H7 (cell line): ENCODE results near the gene PERM1. TPM values are rescaled to one million over a fixed set of nuclear protein-coding genes. Genes with fewer than 3 reads are reported as not detected.
"Not testable (repeated sequence)": the region's sequence is repeated elsewhere in the genome, so short reads cannot be mapped to it uniquely, and the experiment has no call there.

Experiments used
- DNase-seq: peaks from one replicate; pipeline ENCODE4 v3.0.0; 2012
- H3K27me3 ChIP-seq: 2 replicates; pipeline ENCODE4 v1.6.0; 2011; ENCODE audit warnings: mild to moderate bottlenecking, low read length; ENCODE audit not compliant: control insufficient read depth, insufficient read depth
- H3K36me3 ChIP-seq: replicated peaks from 2 replicates; pipeline ENCODE4 v1.5.1; 2011; ENCODE audit warnings: low read length; ENCODE audit not compliant: control insufficient read depth, insufficient read depth
- H3K4me3 ChIP-seq: 2 replicates; pipeline ENCODE4 v1.5.1; 2011; ENCODE audit warnings: low read depth, mild to moderate bottlenecking, control low read depth, low read length, moderate library complexity; ENCODE audit not compliant: insufficient read depth
- total RNA-seq: library from RNA; depleted of rRNA; stranded (reverse); fragments of >200 nt; shearing (Covaris generic); gene quantifications from 2 replicates; pipeline ENCODE4 v1.2.3, GENCODE V29; 2014

PERM1 gene
- total RNA-seq, 1 experiment from 2014 or later, result not detected

GRCh38 chr1:960363-961131, 21.3 kb downstream of the PERM1 start, which contains the start of gene KLHL17:
Gene KLHL17 (plus strand): TSS chr1:960584. CDS start chr1:960694, 110 bp downstream.
- peaks cover 9% of the 10 kb centered on the region for H3K36me3 ChIP-seq
- peaks cover 18% of the 10 kb centered on the region for H3K27me3 ChIP-seq
- peak; percentile 98 for DNase-seq
- peak within 1 kb of the TSS; percentile 76 for H3K4me3 ChIP-seq

DNA sequence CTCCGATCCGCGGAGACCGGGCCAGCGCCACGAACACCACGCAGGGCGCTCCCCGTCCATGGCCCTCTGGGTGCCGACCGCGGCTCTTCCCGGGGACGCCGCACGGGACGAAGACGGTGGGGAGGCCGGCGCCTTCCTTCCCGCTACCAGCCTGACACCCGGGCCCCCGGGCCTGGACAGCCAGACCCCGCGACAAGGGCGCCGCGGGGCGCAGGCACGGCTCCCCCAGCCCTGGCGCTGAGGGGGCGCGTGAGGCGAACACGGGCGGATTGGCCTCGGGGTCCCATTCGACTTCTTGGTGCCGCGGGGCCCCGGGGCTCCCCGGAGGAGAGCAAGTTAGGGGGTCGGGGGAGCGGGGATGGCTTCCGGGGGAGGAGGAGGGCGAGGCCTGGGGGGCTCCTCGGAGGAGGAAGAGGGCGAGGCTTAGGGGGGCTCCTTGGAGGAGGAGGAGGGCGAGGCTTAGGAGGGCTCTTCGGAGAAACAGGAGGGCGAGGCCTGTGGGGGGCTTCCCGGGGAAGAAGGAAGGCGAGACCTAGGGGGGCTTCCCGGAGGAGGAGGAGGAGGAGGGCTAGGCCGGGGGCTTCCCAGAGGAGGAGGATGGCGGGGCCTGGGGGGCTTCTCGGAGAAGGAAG, 22.0 kb downstream of the PERM1 start:
- H3K27me3 ChIP-seq, result peaks cover 18% of the 10 kb centered on the region
- H3K36me3 ChIP-seq, result peaks cover 16% of the 10 kb centered on the region
- DNase-seq, result peak; percentile 83
- peak overlapping the region; percentile 76 for H3K4me3 ChIP-seq

- peak; percentile 98 for DNase-seq
- peaks cover 19% of the 10 kb centered on the region for H3K36me3 ChIP-seq
- H3K4me3 ChIP-seq, result peak within 1 kb of the TSS; percentile 99
- peaks cover 18% of the 10 kb centered on the region for H3K27me3 ChIP-seq
These were observed 22.8 kb downstream of the PERM1 start, which contains the start of gene NOC2L for GRCh38 chr1:958823-959730. Gene NOC2L (minus strand): TSS chr1:959256. CDS start chr1:959240, 16 bp downstream.

DNA sequence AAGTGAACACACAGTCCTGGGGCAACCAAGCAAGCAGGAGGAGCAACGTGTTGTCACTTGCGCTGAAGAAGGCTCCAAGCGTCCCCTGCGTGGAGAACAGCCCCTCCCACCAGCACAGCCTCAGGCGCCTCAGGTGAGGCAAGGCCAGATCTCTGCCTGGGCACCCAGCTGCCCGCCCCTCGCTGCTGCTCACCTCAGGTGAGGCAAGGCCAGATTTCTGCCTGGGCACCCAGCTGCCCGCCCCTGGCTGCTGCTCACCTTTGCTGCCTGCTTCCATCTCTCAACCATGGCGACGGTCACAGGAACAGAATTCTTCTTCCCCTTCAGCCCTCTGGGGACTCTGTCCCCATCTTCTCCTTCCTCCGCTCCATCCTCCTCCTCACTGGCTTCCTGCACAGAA, 25.3 kb downstream of the PERM1 start:
- H3K4me3 ChIP-seq, result no peak overlapping the region
- peaks cover 24% of the 10 kb centered on the region for H3K36me3 ChIP-seq
- no peak for DNase-seq
- peaks cover 18% of the 10 kb centered on the region for H3K27me3 ChIP-seq

- Histone ChIP-seq H3K4me3 (no peak overlapping the region), H3K27me3 (peaks cover 11% of the 10 kb centered on the region), H3K36me3 (peaks cover 28% of the 10 kb centered on the region)
- no peak for DNase-seq
These were observed 26.4 kb downstream of the PERM1 start for GRCh38 chr1:955474-955873.

GRCh38 chr1:954927-955326, 27.0 kb downstream of the PERM1 start:
- Histone ChIP-seq H3K27me3 (peaks cover 7% of the 10 kb centered on the region), H3K4me3 (no peak overlapping the region), H3K36me3 (peaks cover 34% of the 10 kb centered on the region)
- DNase-seq, result no peak

DNA sequence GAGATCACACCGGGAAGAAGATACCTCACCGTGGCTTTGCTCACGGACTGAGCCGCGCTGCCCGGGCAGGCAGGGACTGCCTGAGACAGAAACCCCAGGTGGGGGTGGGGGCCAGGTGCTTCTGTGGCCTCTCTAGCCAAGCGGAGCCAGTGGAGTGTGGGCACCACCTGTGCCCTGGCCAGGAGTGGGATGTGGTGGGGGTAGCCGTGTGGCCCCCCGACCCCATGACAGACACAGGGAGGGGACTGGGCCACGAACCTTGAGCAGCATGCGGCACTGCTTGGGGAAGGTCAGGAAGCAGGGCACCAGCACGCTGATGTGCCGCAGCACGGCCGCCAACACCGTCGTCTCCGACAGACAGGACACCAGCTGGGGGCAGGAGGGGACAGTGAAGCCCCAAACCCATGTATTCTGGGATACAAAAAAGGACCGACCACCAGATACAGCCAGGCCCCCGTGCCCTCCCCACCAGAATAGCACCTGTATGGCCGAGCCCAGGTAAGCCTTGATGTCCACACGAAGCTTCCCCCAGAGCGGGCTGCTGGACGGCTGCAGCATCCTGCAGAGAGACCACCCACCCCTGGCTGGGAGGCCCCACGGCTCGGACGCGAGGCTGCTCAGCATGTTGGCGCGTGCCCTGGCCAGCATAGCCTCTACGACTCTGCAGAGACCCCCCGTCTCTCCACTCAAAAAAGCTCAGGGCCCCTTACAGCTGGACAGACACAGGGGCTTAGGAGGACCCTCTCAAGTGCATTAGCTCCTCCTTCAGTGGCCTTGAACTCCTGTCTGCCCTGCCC, 28.2 kb downstream of the PERM1 start:
- peaks cover 37% of the 10 kb centered on the region for H3K36me3 ChIP-seq
- no peaks in the 10 kb centered on the region for H3K27me3 ChIP-seq
- no peak overlapping the region for H3K4me3 ChIP-seq
- no peak for DNase-seq

GRCh38 chr1:952603-953002, 29.3 kb downstream of the PERM1 start:
- Histone ChIP-seq H3K27me3 (no peaks in the 10 kb centered on the region), H3K4me3 (no peak overlapping the region), H3K36me3 (peaks cover 38% of the 10 kb centered on the region)
- DNase-seq, result no peak

DNA sequence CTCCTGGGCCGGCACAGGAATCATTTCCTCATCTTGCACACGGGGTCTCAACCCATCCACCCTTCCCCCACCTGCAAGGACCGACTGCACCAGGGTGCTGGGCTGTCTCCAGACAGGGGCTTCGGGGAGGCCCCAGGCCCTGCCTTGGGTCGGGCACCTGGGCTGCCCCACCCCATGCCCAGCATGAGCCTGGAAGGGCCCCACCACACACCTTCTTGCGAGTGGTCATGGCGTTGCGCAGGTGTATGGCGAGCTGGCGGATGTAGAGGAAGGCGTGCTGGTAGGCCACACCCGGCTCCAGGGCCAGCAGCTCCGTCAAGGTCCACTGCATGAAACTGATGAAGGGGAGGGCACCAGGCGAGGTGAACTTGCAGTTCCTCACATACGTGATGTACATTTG, 29.7 kb downstream of the PERM1 start:
- Histone ChIP-seq H3K4me3 (no peak overlapping the region), H3K27me3 (no peaks in the 10 kb centered on the region), H3K36me3 (peaks cover 38% of the 10 kb centered on the region)
- no peak for DNase-seq

GRCh38 chr1:951364-951763, 30.5 kb downstream of the PERM1 start:
- peak; percentile 89 for DNase-seq
- Histone ChIP-seq H3K36me3 (peaks cover 36% of the 10 kb centered on the region), H3K27me3 (no peaks in the 10 kb centered on the region), H3K4me3 (no peak overlapping the region)

- no peak for DNase-seq
- Histone ChIP-seq H3K4me3 (no peak overlapping the region), H3K36me3 (peaks cover 32% of the 10 kb centered on the region), H3K27me3 (no peaks in the 10 kb centered on the region)
These were observed 31.0 kb downstream of the PERM1 start for GRCh38 chr1:950881-951280.

DNA sequence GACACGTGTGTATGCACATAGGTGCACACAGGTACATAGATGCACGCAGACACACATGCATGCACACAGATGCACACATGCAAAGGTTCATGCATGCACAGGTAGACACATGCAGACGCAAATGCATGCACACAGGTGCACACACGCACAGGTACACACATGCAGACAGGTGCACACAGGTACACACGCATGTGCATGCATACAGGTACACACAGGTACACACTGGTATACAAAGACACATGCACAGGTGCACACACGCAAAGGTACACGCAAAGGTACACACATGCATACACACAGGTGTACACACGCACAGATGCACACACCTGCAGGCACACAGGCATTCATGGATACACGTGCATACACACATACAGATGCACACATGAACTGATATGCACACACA, 31.6 kb downstream of the PERM1 start:
- no peaks in the 10 kb centered on the region for H3K27me3 ChIP-seq
- H3K36me3 ChIP-seq, result peaks cover 27% of the 10 kb centered on the region
- H3K4me3 ChIP-seq, result no peak overlapping the region
- no peak for DNase-seq

GRCh38 chr1:947958-948357, 33.9 kb downstream of the PERM1 start:
- H3K27me3 ChIP-seq, result peaks cover 3% of the 10 kb centered on the region
- peaks cover 17% of the 10 kb centered on the region for H3K36me3 ChIP-seq
- H3K4me3 ChIP-seq, result no peak overlapping the region
- no peak for DNase-seq

- H3K4me3 ChIP-seq, DNase-seq: not testable (repeated sequence)
- H3K27me3 ChIP-seq, result peaks cover 13% of the 10 kb centered on the region
- H3K36me3 ChIP-seq, result peaks cover 16% of the 10 kb centered on the region
These were observed 35.1 kb downstream of the PERM1 start for GRCh38 chr1:946811-947210.
